Activated CD4-positive, alpha-beta T cell treated with anti-CD3 and anti-CD28 coated beads, Interleukin-2, amount 50 U/mL, for 1 hour (primary cell): ENCODE measurements around the gene CCDC97.
"Not testable (repeated sequence)": the region's sequence is repeated elsewhere in the genome, so short reads cannot be mapped to it uniquely, and the experiment has no call there.

ENCODE experiments used
- DNase-seq: peaks from one replicate; pipeline ENCODE4 v3.0.0-alpha.2; 2020

CCDC97 gene

DNA sequence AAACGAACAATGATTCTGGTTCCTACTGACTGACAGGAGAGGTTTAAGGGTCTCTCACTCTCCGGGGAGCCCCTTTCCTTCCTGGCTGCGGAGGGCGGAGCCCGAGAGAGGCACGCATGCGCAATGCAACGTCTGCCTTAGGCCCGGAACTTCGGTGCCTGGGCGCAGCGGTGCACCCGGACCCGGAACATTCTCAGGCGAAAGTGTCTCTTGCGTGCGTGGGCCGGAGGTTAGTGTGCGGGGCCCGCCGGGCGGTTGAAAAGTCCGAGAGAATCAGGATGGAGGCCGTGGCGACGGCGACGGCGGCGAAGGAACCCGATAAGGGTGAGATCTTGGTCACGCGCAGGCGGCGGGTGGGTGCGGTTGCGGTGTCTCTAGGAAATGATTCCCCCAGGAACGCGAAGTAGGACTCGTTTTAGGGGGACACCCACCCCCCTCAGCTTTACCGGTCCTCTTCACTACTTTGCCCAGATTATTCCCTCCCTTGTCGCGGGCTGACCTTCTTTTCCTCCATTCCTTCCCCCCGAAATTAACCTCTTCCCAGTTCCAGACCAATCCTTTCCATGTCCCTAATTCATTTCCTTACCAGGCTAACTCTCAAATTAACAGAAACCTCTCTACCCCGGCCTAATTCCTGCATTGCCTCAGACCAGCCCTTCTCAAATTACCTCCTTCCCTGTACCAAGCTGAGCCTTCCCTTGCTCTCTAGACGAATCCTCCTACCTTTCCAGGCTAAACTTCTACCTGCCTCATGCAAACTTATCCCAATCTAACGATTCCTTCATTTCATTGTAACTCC, at the start of gene CCDC97:
TSS of gene CCDC97 (plus strand) at position 140 of the 799 bp plus-strand sequence. CDS start at position 279, 139 bp downstream.
- DNase-seq: peak; percentile 87

DNA sequence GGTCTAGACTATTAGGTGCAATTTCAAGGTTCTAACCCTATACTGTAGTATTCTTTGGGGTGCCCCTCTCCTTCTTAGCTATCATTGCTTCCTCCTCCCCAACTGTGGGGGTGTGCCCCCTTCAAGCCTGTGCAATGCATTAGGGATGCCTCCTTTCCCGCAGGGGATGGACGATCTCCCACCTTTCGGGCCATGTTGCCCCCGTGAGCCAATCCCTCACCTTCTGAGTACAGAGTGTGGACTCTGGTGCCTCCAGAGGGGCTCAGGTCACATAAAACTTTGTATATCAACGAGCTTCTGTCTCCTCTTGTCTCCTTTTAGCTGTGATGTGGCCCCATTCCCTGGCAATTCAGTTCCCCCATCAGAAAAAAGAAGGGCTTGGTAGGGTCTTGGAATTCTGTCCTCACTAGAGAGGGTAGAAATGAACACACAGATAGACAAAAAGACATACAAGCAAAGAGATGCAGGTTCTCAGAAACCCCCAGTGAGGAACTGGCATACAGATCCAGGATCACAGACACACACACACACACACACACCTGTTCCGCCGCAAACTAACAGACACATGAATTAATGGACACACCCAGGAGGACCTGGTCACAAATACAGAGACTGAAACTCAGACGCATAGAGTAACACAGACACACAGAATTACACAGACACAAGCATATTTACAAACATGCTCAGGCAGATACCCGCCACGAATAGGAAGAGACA, 48.3 kb upstream of the CCDC97 start:
- no peak for DNase-seq

- peak; percentile 83 for DNase-seq
Measured at GRCh38 chr19:41263042-41263849, 46.7 kb upstream of the CCDC97 start.

DNA sequence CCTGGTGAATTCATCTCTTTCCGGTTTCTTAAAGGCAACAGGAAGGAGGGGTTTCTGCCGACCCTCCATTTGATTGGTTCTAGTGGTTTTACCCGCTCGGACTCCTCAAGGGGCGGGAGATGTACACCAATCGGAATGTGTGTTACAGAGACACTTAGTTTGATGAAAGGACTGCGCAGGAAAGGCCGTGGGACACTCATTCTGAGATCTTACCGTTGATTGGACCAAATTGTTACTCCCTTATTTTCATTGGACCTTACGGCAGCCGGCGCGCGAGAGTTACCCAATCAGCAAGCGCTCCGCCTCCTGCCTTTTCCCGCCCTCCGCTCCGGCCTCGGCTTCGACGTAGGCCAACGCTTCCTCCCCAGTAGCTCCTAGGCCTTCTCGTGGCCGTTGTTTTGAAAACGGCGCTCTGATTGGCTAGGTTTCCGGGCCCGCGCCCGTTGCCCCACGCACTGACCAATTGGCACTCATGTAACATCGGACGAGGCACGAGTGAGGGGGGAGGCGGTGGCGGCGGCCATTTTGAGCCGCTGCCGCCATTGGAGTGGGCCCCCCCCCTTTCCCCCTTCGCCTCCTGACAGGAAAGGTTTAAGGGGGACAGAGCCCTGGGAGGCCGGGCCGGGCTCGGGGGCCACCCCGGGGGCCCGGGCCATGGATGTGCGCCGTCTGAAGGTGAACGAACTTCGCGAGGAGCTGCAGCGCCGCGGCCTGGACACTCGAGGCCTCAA, 46.0 kb upstream of the CCDC97 start, which contains the start of gene HNRNPUL1:
TSS of gene HNRNPUL1 (plus strand) at position 523 of the 731 bp plus-strand sequence. CDS start at position 655, 132 bp downstream.
- DNase-seq: peak; percentile 99

DNA sequence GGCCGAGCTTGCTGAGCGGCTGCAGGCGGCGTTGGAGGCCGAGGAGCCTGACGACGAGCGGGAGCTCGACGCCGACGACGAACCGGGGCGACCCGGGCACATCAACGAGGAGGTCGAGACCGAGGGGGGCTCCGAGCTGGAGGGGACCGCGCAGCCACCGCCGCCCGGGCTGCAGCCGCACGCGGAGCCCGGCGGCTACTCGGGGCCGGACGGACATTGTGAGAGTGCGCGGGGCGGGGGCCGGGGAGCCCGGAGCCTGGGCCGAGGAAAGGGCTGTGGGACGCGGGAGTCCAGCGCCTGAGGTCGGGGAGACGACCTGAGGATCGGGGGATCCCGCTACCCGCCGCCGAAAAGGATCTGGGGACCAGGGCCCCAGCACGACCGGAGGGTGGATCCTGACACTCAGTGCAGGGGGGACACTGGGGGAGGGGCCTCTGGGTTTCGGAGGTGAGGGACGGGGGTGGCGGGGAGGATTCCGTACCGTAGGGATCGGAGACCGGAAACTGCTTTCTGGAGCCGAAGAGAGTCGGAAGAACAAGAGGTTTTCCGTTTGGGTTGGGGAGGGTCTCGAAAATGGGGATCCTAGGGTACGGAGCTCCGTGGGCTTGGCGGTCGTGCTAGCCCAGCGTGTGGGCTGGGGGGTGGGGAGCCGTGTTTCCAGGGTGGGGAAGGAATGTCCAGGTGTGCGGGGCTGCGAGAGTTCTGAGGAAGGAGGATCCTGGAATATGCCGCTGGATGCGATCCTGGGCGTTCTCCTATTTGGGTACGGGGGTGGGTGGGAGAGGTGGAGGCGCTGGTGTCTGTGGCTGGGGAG, 45.2 kb upstream of the CCDC97 start:
- DNase-seq: peak; percentile 52

DNA sequence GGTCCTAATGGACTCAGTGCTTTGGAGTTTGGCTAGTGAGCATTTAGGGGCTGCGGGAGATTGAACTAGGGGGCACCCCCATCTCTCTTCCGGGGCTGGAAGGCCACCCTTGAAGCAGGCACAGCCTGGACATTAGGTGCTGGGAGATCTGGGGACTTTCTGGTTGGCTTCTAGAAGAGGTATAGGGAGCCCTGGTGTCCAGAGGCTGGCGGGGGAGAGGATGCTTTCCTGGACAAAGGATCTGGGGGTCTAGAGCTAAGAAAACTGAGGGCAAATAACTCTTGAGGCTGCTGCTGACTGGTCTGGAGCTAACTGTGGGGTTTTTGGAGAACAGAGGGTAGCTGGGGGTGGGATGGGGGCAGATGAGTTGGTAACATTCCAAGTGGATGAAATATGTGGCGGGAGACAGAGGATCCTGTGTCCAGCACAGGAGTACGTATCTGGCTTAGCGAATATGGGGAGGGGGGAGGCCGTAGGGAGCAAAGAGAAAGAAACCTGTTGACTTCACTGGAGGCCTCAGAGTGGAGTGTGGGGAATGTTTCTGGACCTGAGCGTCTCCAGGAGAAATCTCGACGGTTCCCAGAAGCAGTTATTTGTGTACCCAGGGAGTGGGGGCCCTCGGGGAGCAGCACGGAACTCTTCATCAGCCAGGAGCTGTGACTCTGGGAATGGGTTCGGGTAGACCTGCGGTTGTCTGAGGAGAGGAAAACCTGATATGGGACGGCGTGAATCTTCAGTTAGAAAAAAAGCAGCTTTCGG, 44.4 kb upstream of the CCDC97 start:
- peak; percentile 4 for DNase-seq

GRCh38 chr19:41269055-41269454, 40.9 kb upstream of the CCDC97 start:
- DNase-seq: no peak

DNA sequence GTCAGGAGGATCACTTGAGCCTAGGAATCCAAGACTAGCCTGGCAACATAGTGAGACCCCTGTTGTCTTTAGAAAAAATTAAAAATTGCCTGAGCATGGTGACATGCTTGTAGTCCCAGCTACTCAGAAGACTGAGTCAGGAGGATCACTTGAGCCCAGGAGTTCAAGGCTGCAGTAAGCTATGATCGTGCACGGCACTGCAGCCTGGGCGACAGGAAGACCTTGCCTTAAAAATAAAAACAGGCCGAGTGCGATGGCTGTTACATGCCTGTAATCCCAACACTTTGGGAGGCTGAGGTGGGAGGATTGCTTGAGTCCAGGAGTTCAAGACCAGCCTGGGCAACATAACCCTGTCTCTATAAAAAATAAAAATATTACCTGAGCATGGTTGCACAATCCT, 40.4 kb upstream of the CCDC97 start:
- no peak for DNase-seq

GRCh38 chr19:41273076-41273475, 36.9 kb upstream of the CCDC97 start:
- DNase-seq: no peak

DNA sequence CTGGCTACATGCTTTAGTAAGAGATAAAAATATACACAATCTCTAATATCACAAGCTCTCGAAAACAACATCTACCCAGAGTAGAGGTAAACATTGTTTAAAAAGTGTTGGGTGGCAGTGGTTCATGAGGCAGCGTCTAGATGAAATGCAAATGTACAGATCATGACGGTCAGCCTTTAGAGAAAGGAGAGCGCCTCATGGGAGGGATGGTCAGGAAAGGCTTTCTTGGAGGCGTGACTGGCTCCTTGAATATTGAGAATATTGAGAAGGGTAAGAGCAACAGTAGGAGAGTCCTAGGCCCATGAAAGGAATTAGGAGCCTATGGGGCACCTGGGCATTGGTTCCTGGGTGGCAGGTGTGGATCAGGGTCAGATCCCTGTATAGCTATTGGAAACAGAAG, 35.2 kb upstream of the CCDC97 start:
- no peak for DNase-seq

DNA sequence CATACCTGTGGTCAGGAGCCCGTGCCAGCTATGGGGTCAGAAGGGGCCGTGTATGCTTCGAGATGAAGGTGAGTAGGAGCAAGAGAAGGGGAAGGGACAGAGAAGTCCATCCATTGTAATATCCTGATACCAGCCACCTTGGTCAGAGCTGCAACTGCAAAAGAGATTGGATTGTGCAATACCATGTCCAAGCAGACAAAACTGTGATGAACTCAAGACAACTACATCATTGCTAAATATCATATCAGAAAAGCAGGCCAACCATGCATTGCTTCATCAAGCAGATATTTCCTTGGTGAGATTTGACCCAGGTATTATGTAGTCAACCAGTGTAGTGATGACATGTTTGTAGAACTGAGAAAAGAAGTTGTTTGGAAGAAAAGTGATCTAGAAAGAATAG, 33.7 kb upstream of the CCDC97 start:
- DNase-seq: no peak

- no peak for DNase-seq
Measured at GRCh38 chr19:41278478-41278877, 31.5 kb upstream of the CCDC97 start.

GRCh38 chr19:41288673-41289530, 21.1 kb upstream of the CCDC97 start:
- DNase-seq: no peak

GRCh38 chr19:41289814-41290213, 20.2 kb upstream of the CCDC97 start:
- not testable (repeated sequence) for DNase-seq

DNA sequence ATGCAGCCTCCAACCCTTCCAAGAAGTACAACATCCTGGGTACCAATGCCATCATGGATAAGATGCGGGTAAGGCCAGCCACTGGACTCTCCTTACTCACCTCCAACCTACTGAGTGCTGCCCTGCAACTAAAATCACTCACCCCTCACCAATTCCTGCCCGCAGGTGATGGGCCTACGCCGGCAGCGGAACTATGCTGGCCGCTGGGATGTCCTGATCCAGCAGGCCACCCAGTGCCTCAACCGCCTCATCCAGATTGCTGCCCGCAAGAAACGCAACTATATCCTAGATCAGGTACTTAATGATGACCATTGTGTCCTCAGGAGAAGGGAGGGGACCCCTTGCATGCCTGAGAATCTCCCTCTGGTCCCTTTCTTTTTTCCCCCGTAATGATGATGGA, 15.6 kb upstream of the CCDC97 start:
- no peak for DNase-seq

- DNase-seq: no peak
Measured at GRCh38 chr19:41295499-41295898, 14.5 kb upstream of the CCDC97 start.

GRCh38 chr19:41296433-41296871, 13.5 kb upstream of the CCDC97 start:
- DNase-seq: no peak

GRCh38 chr19:41297628-41298347, 12.2 kb upstream of the CCDC97 start:
- no peak for DNase-seq

DNA sequence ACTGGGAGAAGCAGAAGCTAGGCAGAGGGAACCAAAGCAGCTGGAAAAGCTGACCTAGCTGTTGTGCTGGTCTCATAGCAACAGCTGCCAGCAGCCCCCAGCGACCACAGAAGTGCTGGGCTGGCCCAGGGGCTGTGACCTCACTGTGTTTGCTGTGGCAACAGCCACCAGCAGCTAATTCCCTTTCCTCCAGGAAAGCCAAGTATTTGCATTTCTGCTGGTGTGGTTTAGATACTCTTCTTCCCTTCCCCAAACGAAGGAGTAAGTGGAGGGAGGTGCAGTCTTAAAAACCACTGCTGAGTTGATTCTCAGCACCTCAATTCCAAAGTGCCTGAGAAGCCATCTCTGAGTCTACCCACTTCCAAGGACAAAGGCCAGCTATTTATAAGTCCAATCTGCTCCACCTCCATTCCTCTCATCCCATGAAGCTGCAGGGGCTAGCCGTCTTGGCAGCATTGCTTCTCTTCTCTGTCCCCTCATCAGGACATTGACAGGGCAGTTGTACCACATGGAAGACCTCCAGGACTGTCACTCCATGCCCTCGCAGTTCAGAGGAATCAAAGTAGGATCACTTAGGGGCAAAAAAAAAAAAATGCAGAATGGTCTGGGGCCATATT, 11.5 kb upstream of the CCDC97 start:
- DNase-seq: peak; percentile 61
